ENCODE data around the gene HDAC4. TPM values are rescaled to one million over a fixed set of nuclear protein-coding genes. Genes with fewer than 3 reads are reported as not detected.

HDAC4 gene
- total RNA-seq, 4 donors from 2014 or later = 68.0 to 123 (median 86.5) TPM

GRCh38 chr2:239001794-239002193, 399.0 kb downstream of the HDAC4 start:
- Histone ChIP-seq H3K9me3 (peaks cover 0 to 22% (median 2%) of the 10 kb centered on the region in 4 donors), H3K4me3 (no peak overlapping the region), H3K27ac (no peak overlapping the region), H3K36me3 (no peaks in the 10 kb centered on the region), H3K4me1 (peaks cover 0 to 30% (median 3%) of the 10 kb centered on the region in 4 donors), H3K27me3 (no peaks in the 10 kb centered on the region)
- DNase-seq (ENCODE audit: low spot score in 2 of 2) = no peak
- TF ChIP-seq POLR2A (IDR thresholded peaks at IDR 0.05) = no peak
- TF ChIP-seq EP300 (IDR thresholded peaks at IDR 0.05) = no peak
- 95 to 96% methylated on average over 14 of the region's 14 CpGs for WGBS, 2 donors

- Histone ChIP-seq H3K27ac (no peak overlapping the region), H3K36me3 (no peaks in the 10 kb centered on the region), H3K4me1 (peaks cover 0 to 30% (median 3%) of the 10 kb centered on the region in 4 donors), H3K27me3 (no peaks in the 10 kb centered on the region), H3K9me3 (peaks cover 0 to 24% (median 2%) of the 10 kb centered on the region in 4 donors), H3K4me3 (no peak overlapping the region)
- WGBS, 2 donors = 93 to 94% methylated on average over 12 of the region's 12 CpGs
- DNase-seq (ENCODE audit: low spot score in 2 of 2) = no peak
- no peak for TF ChIP-seq EP300 (IDR thresholded peaks at IDR 0.05)
- no peak for TF ChIP-seq CTCF (IDR thresholded peaks at IDR 0.05)
- no peak for TF ChIP-seq POLR2A (IDR thresholded peaks at IDR 0.05)
Measured at GRCh38 chr2:239000500-239001073, 400.2 kb downstream of the HDAC4 start.

GRCh38 chr2:239000089-239000488, 400.7 kb downstream of the HDAC4 start:
- H3K27me3 ChIP-seq = no peaks in the 10 kb centered on the region
- no peak for TF ChIP-seq EP300 (IDR thresholded peaks at IDR 0.05)
- no peak for TF ChIP-seq CTCF (IDR thresholded peaks at IDR 0.05)
- no peak for TF ChIP-seq POLR2A (IDR thresholded peaks at IDR 0.05)
- no peaks in the 10 kb centered on the region for H3K36me3 ChIP-seq
- H3K4me3 ChIP-seq = no peak overlapping the region
- H3K9me3 ChIP-seq = peaks cover 0 to 29% (median 2%) of the 10 kb centered on the region in 4 donors
- H3K27ac ChIP-seq = no peak overlapping the region
- DNase-seq (ENCODE audit: low spot score in 2 of 2) = no peak
- H3K4me1 ChIP-seq = peaks cover 0 to 30% (median 3%) of the 10 kb centered on the region in 4 donors
- WGBS, 2 donors = 98% methylated on average over 6 of the region's 6 CpGs

GRCh38 chr2:238999291-238999741, 401.5 kb downstream of the HDAC4 start:
- Histone ChIP-seq H3K4me1 (peaks cover 0 to 30% (median 3%) of the 10 kb centered on the region in 4 donors), H3K9me3 (peaks cover 0 to 34% (median 2%) of the 10 kb centered on the region in 4 donors), H3K36me3 (no peaks in the 10 kb centered on the region), H3K27me3 (no peaks in the 10 kb centered on the region), H3K4me3 (no peak overlapping the region), H3K27ac (peak overlapping the region in 2 of 4 donors; percentile 17 to 33)
- WGBS, 2 donors = 53 to 60% methylated on average over 10 of the region's 10 CpGs
- DNase-seq (ENCODE audit: low spot score in 2 of 2) = peak in 1 of 2 donors; percentile 8
- TF ChIP-seq EP300 (IDR thresholded peaks at IDR 0.05) (peak in 1 of 2 donors; percentile 21), CTCF (IDR thresholded peaks at IDR 0.05) (no peak), POLR2A (IDR thresholded peaks at IDR 0.05) (no peak)

- H3K27me3 ChIP-seq = no peaks in the 10 kb centered on the region
- H3K4me1 ChIP-seq = peaks cover 0 to 25% (median 2%) of the 10 kb centered on the region in 4 donors
- H3K27ac ChIP-seq = peak overlapping the region in 1 of 4 donors; percentile 33
- 58 to 59% methylated on average over 6 of the region's 6 CpGs for WGBS, 2 donors
- TF ChIP-seq POLR2A (IDR thresholded peaks at IDR 0.05) = no peak
- TF ChIP-seq CTCF (IDR thresholded peaks at IDR 0.05) = no peak
- no peak for TF ChIP-seq EP300 (IDR thresholded peaks at IDR 0.05)
- no peak overlapping the region for H3K4me3 ChIP-seq
- H3K36me3 ChIP-seq = no peaks in the 10 kb centered on the region
- peaks cover 0 to 40% (median 2%) of the 10 kb centered on the region in 4 donors for H3K9me3 ChIP-seq
- no peak for DNase-seq (ENCODE audit: low spot score in 2 of 2)
Measured at GRCh38 chr2:238998801-238999200, 402.0 kb downstream of the HDAC4 start.

Small RNAs within 50 kb of the gene (small RNA-seq; reads per million reads assigned to genes)
- gene MIR2467 = 0.28 reads per million
- gene MIR4269 = not detected
- gene MIR4440 = not detected
- gene MIR4441 = not detected

Measured in tibial nerve (tissue), 4 donors.